Activated gamma-delta T cell treated with anti-CD3 and anti-CD28 coated beads, Interleukin-2, amount 50 U/mL, for 16 hours (primary cell): Measurements from ENCODE around the gene ENPP3.
"Not testable (repeated sequence)": the region's sequence is repeated elsewhere in the genome, so short reads cannot be mapped to it uniquely, and the experiment has no call there.

ENCODE experiments used
- DNase-seq: peaks from one replicate; pipeline ENCODE4 v3.0.0-alpha.2; 2020; ENCODE audit warnings: low read depth

Gene ENPP3

DNA sequence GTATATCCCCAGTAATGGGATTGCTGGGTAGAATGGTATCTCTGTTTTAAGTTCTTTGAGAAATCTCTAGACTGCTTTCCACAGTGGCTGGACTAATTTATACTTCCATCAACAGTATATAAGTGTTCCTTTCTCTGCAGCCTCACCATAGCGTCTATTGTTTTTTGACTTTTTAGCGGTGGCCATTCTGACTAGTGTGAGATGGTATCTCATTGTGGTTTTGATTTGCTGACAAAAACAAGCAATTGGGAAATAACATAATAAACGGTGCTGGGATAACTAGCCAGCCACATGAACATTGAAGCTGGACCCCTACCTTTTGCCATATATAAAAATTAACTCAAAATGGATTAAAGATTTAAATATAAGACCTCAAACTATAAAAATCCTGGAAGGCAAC lies 49.9 kb downstream of the ENPP3 start:
- DNase-seq = no peak

DNA sequence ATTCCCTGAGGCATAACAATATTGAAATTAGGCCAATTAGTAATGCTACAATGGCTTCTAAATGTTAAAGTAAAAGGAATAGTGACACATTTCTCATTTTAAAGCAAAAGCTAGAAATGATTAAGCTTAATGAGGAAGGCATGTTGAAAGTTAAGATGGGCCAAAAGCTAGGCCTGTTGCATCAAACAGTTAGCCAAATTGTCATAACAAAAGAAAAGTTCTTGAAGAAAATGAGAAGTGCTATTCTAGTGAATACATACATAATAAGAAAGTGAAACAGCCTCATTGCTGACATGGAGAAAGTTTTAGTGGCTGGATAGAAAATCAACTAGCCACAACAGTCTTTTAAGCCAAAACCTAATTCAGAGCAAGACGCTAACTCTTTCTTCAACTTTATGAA lies 51.2 kb downstream of the ENPP3 start:
- no peak for DNase-seq

DNA sequence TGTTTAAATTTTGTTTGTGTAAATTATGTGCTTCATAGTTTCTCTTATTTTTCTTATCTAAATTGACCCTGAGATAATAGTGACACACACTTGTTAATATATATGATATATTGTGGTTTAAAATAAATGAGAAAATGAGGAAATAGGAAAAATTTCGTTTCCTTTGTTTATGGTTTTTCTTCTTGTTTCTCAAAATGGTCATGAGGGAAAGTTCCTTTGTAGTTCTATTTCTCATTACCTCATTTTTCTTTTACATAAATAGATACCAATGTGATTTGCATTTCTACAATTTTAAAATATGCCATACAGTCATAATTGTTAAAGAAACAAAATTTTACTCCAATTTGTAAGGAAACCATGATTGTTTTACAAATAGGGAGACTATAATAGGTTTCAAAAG lies 54.9 kb downstream of the ENPP3 start:
- DNase-seq = no peak

DNA sequence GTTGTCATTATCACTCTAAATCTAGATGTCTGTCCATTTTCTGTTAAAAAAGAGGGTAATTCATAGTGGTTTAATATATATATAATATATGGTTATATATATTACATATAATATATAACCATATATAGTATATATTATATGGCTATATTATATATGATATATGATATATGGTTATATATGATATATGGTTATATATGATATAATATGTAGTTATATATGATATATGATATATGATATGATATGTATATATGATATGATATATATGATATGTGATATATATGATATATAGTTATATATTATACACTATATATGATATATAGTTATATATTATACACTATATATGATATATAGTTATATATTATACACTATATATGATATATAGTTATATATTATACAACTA lies 55.5 kb downstream of the ENPP3 start:
- DNase-seq = no peak

DNA sequence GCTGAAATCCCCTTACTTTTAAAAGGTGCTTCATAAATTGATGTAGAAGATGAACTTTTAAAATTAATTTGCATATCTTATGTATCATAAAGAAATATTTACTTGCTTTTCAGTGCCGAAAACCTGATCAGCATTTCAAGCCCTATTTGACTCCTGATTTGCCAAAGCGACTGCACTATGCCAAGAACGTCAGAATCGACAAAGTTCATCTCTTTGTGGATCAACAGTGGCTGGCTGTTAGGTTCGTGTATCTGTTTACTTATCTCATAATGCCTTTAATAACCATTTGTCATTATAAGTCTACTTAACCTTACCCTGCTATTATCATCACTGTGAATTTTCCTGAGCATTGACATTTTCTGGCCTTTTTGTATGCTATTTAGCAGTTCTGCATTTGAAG lies 56.3 kb downstream of the ENPP3 start:
- DNase-seq = no peak

DNA sequence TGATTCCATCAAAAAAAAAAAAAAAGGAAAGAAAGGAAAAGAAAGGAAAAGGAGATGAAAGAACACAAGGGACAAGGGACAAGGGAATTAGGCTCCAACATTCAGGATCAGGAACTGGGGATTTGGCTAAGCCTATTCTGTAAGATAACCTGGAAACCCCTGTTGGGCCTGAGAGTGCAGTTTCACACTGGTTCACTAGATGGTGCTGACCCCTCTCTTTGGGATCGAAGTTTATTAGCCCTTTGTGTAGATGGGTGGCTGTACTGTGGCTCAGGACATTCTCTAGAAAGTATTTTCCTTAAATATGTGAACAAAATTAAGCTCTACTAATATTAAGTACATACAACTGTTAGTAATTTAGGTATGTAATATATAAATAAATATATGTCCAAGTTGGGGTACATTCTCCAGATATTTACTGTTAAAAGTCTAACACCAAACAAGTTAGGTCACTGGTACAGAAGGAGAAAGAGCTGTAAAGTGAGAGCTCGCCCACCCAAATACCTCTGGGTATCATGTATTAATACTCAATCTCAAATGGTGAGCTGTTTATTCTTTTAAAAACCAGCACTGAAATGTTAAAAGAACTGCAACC lies 57.8 kb downstream of the ENPP3 start:
- DNase-seq = no peak

DNA sequence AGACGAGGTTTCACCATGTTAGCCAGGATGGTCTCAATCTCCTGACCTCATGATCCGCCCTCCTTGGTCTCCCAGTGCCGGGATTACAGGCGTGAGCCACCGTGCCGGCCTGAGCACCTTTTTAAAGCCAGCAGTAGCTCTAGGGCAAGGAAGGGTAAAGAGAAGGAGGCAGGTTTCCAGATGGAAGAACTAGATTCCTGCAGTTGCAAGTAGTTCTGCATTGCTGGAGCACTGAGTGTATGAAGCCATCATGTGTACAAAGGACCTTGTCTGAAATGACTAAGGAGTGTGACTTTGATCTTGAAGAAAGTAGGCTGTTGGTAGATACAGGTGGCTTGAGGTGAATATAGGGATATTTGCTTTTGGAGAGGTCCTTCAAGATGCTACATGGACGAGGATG lies 59.9 kb downstream of the ENPP3 start:
- no peak for DNase-seq

DNA sequence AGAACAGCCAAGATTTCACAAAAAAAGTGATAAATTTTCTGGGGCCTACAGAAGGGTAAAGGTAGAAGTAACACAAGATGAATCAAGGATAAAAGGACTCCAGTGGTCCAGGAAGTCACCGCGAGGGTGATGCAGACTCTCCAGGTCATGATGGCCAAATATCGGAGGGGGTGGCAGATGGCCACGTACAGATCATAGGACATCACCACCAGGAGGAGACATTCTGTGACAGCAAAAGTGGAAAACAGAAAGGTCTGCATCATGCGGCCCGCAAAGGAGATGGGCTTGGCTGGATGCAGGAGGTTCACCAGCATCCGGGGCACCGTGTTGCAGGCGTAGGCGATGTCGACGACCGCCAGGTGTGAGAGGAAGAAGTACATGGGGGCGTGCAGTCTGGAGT lies 63.7 kb downstream of the ENPP3 start:
- DNase-seq = not testable (repeated sequence)

DNA sequence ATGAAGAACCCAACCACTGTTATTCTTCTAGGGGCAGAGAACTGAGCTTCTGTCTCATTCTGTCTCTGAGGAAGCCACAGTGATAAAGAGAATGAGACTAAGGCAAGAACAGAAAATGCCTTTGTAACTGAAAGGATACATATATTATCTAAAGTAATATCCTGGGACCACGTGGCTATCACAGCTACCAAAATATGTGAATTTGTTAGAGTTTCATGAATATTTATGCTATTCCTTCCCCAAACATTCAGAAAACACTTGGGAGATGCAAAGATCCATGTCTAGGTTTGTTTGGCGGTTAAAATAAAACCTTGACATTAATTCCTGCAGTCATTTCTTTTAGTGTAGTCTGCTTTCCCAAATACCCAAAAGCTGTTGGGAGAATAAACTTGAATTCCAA lies 66.8 kb downstream of the ENPP3 start:
- DNase-seq = not testable (repeated sequence)

DNA sequence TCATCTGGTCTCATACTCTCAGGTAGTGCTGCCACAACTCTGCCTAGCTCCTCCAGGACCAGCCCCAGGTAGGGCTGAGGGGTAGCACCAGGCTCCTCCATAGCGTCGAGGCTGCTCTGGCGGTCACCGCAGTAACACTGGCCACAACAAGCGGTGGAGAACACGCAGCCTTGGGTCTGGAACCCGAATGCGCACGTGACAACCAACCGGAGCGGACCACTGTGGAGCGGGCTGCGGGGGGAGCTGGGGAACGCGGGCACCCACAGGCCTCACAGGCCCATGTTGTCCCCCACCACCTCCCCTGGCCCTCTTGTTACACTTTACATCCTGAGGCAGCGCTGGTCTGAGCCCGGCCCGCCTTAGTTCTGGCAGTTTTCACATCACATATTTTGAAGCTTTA lies 73.8 kb downstream of the ENPP3 start, which contains the start of gene CTAGE9:
Gene CTAGE9 (minus strand): TSS at position 101 of the 400 bp plus-strand sequence. CDS start 0 bp downstream, at position 101.
- DNase-seq = not testable (repeated sequence)

DNA sequence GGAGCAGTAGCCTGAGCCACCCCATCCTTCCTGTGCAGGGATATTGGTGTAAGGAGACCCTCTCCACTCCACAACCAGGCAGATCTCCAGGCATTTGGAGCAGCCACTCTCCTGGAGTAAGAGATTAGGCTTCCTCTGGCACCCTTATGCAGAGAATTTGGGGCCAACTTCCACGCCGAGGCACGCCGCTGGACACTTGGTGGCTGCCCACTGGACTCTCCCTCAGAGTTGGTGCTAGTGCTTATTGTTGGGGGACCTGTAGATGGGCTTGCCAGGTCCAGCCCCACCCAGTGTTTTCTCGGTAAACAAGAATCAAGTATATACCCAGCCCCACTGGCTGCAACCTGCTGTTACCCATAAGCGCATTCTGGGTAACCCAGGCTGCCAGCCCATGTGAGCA lies 78.5 kb downstream of the ENPP3 start:
- DNase-seq = not testable (repeated sequence)

DNA sequence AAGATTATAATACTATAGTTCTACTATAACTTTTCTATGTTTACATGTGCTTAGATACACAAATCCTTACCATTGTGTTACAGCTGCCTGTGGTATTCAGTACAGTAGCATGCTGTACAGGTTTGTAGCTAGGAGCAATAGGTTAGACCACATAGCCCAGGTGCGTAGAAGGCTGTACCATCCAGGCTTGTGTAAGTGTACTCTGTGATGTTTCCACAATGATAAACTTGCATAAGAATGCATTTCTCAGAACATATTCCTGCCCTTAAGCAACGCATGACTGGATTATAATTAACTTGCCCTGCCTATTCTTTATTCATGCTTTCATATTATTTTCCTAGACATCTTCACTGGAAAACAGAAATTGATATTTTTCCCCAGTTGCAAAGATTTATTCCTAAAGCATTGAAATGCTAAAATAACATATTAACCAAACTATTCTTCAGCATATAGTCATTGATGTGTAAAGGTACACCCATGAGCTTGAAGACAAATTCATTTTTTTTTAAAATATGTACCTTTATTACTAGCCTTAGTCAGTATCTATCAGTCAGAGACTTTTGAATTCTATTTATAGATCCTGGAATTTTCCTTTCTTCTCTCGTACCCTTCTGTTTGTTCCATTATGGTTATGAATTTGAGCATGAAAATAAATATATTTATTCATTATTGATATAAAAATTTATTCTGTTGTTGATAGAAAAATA lies 80.9 kb downstream of the ENPP3 start:
- DNase-seq = no peak

DNA sequence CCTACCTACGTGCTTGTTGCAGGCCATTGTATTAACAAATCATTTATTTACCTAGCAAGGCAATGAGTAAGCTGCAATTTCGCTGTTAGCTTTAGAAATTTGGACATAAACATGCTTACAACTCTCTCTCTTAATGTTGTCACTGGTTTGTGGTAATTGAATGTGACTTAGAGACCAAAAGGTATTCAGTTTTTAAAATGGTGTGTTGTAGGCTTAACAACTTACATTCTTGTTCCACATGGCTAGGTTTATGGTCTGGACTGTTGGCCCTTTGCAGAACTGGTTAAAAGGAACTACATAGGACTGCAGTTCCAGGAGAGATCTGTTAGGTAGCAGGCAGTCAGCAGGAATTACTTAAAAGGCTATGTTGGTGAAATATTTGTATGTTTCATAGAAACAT lies 84.1 kb downstream of the ENPP3 start:
- DNase-seq = no peak

DNA sequence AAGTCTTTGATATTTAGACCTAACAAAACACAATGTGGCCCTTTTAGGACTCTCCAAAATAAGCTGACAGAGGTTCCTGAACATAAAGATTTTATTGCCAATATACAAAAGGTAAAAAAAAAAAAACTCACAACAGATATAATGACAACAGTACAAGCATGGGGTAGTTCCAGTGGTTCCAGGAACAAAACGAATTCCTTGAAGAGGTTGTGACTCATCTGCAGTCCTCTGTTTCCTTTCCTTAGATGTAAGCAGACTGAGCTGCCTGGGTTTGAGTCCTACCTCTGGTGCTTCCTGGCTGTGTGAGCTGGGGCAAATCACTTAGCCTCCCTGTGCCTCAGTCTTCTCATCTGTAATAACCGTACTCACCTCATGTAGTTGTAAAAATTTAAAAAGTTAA lies 87.0 kb downstream of the ENPP3 start:
- DNase-seq = no peak

DNA sequence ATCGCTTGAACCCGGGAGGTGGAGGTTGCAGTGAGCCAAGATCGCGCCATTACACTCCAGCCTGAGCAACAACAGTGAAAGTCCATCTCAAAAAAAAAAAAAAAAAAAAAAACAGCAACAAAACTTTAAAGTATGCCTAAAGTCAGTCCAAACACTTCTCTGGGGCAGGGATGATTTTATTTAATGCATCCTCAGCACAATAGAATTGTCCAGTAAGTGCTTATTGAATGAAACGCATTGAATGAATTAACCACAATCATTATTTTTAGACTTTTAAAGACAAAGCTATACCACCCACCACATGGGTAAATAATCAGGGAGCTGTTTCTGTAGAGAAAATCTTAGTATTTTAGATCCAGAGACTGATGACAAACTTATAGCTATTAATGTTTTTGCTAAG lies 90.4 kb downstream of the ENPP3 start:
- no peak for DNase-seq

DNA sequence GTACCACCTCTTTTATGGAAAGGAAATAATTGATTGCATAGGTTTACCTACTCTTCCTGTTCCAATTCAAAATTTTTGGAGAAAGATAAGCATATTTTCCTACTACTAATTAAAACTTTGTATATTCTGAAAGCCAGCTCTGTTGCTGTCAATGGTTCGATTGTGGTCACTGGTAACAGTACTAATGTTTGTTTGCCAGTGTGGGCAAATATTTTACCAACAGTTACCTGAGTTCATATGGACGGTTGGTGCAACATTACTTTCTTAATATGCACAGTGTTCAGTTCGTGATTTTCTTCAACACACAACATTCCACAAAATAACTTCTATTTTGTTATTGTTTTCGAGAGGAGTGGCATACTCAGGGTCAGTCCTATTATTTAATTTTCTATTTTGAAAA lies 90.8 kb downstream of the ENPP3 start:
- no peak for DNase-seq

DNA sequence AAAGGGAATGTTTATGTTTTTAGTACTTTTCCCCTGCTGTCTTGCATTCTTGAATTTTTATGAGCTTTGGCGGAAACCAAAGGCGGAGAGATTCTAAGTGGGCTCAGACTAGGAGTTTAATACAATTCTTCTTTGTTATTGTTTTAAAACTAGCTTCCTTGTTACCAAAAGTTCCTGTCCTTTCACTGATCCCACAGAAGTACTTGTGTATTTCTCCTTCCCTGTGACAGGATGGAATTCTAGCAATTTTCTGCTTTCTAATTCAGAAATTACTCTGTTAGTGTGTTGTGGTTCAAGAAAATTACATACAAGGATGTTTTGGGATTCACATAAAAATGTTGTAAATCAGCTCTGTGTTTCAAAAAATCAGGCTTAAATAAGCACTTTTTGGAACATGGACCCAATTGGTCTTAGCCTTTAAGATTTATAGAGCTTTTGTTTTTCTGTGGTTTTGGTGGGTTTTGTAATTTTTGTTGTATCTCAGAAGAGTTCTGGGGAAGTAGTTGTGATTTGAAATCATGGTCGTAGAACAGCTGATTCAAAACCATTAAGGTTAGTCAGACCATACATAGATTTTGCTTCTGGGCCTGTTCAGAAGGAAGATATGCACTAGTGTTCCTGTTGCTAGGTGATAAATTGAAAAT lies 91.3 kb downstream of the ENPP3 start:
- DNase-seq = no peak

DNA sequence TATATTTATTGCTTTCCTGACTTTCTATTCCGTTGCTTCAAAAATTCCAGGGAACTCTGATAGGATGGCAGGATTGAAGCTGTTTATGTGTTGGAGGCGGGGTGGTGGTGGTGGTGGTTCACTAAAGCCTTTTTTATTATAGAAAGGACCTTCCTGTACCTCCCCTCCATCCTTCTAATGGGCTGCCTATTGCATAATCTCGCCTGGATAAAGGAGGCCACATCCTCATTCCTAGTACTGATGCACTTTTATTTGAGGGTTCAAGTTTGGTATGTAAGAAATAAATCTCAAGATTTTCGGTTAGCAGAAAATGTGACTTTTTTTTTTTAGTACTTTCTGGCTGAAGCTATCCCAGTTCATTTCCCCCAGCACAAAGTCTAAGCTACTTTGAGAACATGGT lies 92.4 kb downstream of the ENPP3 start:
- DNase-seq = no peak

DNA sequence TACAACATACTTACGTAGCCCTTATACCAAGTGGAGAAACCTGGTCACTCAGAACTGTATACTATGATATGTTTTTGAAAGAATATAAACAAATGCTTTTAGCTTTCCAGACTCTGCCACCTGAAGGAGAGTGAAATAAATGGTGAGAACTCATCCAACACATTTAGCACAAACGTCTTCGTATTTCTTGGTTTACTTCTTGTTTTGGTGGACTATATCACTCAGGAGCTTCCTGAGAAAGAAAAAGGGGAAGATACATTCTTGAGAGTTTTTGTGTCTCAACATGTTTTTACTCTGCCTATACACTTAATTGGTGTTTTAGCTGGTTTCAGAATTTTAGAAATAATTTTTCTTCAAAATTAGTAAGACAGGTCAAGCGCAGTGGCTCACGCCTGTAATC lies 93.2 kb downstream of the ENPP3 start:
- no peak for DNase-seq

DNA sequence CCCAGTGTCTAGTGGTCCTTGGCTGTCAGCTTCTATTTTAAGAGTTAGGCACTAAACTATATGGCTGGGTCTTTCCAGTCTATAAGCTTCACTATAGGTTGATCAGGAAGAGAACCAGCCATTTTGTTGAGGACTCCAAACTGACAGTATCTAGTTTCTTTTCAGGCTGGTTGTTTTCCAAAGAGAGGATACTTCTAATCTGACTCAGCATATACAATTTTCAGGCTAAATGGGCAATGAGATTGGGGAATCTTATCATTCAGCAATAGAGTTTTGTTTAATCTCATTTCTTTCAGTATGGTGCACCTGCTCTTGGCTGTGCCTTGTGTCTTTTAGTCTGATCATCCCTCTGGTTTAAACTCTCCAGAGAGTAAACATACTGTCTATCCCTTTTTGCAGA lies 94.1 kb downstream of the ENPP3 start:
- no peak for DNase-seq

DNA sequence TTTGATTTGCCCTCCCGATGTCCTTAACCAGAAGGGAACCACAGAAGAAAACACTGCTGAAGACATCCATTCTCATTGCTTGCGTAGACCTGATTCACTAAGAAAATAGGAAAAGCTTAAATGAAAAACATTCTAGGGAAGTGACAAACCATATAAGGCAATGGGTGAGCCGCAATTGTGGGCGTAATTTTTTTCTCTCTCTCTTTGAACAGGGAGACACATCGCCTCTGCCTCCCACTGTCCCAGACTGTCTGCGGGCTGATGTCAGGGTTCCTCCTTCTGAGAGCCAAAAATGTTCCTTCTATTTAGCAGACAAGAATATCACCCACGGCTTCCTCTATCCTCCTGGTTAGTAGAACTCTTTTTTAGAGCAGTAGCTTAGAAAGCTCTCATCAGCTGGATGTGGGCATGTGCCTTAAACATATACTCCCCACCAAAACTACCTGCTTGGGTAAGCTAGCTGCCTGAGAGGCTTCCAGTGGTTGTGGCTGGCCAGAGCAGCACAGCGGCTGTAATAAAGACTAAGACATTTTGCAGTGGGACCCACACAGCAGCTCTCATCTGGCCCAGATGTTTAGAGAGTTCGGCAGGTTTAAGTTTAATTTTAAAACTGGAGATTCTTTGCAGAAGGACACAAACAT lies 96.4 kb downstream of the ENPP3 start:
- DNase-seq = no peak

DNA sequence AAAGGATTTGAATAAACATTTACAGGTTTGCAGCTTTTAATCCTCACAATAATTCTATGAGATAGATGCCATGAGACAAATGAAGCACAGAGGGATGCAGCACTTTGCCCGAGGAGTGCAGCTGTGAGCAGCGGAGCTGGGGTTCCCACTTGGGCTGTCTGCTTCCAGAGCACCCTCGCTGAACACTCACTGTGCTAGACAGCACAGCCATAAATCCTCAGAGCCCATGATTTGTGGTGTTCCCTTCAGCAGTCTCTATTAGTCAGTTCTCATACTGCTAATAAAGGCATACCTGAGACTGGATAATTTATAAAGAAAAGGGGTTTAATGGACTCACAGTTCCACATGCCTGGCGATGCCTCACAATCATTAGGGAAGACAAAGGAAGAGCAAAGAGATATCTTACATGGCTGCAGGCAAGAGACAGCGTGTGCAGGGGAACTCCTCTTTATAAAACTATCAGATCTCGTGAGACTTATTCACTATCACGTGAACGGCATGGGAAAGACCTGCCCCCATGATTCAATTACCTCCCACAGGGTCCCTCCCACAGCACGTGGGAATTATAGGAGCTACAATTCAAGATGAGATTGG lies 99.0 kb downstream of the ENPP3 start:
- DNase-seq = no peak

DNA sequence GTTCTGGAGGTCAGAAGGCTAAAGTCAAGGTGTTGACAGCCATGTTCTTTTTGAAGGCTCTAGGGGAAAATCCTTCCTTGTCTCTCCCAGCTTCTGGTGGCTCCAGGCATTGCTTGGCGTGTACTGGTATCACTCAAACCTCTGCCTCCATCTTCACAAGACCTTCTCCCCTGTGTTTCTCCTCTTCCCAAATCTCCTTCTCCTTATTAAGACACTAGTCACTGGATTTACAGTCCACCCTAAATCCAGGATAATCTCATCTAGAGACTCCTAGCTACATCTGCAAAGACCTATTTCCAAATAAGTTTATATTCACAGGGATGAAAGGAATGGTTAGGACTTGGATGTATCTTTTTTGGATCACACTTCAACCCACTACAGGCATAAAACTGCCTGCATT lies 99.7 kb downstream of the ENPP3 start:
- DNase-seq = no peak
